HT1080 (cell line): ENCODE data around the gene BCKDK. TPM values are rescaled to one million over a fixed set of nuclear protein-coding genes. Genes with fewer than 3 reads are reported as not detected.

Experiments used
- DNase-seq: peaks from one replicate; pipeline ENCODE4 v3.0.0-alpha.2; 2015; ENCODE audit warnings: low read depth
- total RNA-seq: library from RNA; depleted of rRNA; stranded (reverse); fragments of >200 nt; shearing (Covaris generic); gene quantifications from 2 replicates; pipeline ENCODE4 v1.2.3, GENCODE V29; 2014

Gene BCKDK
- total RNA-seq, 1 experiment from 2014 or later: 66.0 TPM

- no peak for DNase-seq
Observed at GRCh38 chr16:31080035-31080629, 28.1 kb upstream of the BCKDK start.

- DNase-seq: no peak
Observed at GRCh38 chr16:31080756-31081419, 27.3 kb upstream of the BCKDK start.

- no peak for DNase-seq
Observed at GRCh38 chr16:31081428-31082351, 26.5 kb upstream of the BCKDK start.

GRCh38 chr16:31082368-31083045 is 25.7 kb upstream of the BCKDK start:
- no peak for DNase-seq

- no peak for DNase-seq
Observed at GRCh38 chr16:31083081-31083480, 25.1 kb upstream of the BCKDK start.

GRCh38 chr16:31083556-31083955 is 24.6 kb upstream of the BCKDK start:
- DNase-seq: no peak

- no peak for DNase-seq
Observed at GRCh38 chr16:31083981-31084380, 24.2 kb upstream of the BCKDK start.

- no peak for DNase-seq
Observed at GRCh38 chr16:31084584-31085302, 23.4 kb upstream of the BCKDK start.

GRCh38 chr16:31085411-31085810 is 22.8 kb upstream of the BCKDK start:
- no peak for DNase-seq

- DNase-seq: no peak
Observed at GRCh38 chr16:31085873-31086628, 22.1 kb upstream of the BCKDK start.

- no peak for DNase-seq
Observed at GRCh38 chr16:31086629-31086906, 21.6 kb upstream of the BCKDK start.

- no peak for DNase-seq
Observed at GRCh38 chr16:31087481-31087880, 20.7 kb upstream of the BCKDK start.

GRCh38 chr16:31087971-31088370 is 20.2 kb upstream of the BCKDK start:
- DNase-seq: no peak

GRCh38 chr16:31088459-31089183 is 19.6 kb upstream of the BCKDK start, which contains the start of gene PRSS53:
TSS of gene PRSS53 (minus strand) at chr16:31088943. CDS start at chr16:31088809, 134 bp downstream.
- DNase-seq: no peak

GRCh38 chr16:31089199-31089598 is 19.0 kb upstream of the BCKDK start:
- DNase-seq: no peak

- DNase-seq: peak; percentile 65
Observed at GRCh38 chr16:31090540-31090939, 17.6 kb upstream of the BCKDK start.

GRCh38 chr16:31092330-31092729 is 15.9 kb upstream of the BCKDK start:
- no peak for DNase-seq

- no peak for DNase-seq
Observed at GRCh38 chr16:31093132-31093703, 15.0 kb upstream of the BCKDK start.

- DNase-seq: no peak
Observed at GRCh38 chr16:31094088-31094423, 14.1 kb upstream of the BCKDK start.
